ENCODE results near the gene ADARB1. TPM values are rescaled to one million over a fixed set of nuclear protein-coding genes. Genes with fewer than 3 reads are reported as not detected.

The ADARB1 gene
- total and polyA plus RNA-seq, 2 experiments from 2014 or later: 4.8 to 14.8 TPM

GRCh38 chr21:45259206-45259840, 184.9 kb downstream of the ADARB1 start:
- ATAC-seq: no peak
- Histone ChIP-seq H3K27me3 (ENCODE audit: insufficient read depth) (no peaks in the 10 kb centered on the region), H2AFZ (no peak overlapping the region), H4K20me1 (replicated peaks; ENCODE audit: insufficient read depth) (no peaks in the 10 kb centered on the region; the same call in none of the 2 replicates), H3K9me2 (ENCODE audit: insufficient read depth) (no peaks in the 10 kb centered on the region), H3K4me3 (no peak overlapping the region), H3K4me2 (no peak overlapping the region), H3K36me3 (ENCODE audit: insufficient read depth) (0 out of 2 replicates have a peak, but pooled peaks cover 3% of the 10 kb centered on the region), H3F3A (replicated peaks; ENCODE audit: low read depth) (0 out of 2 replicates have a peak, but pooled peaks cover 2% of the 10 kb centered on the region), H3K27ac (ENCODE audit: low read depth) (no peak overlapping the region), H3K79me2 (replicated peaks; ENCODE audit: insufficient read depth) (no peaks in the 10 kb centered on the region), H3K4me1 (ENCODE audit: insufficient read depth) (no peaks in the 10 kb centered on the region)
- Mint-ChIP-seq H3K27ac (no peak overlapping the region), H3K36me3 (ENCODE audit: low read depth) (peaks cover 14% of the 10 kb centered on the region), H3K9me3 (no peaks in the 10 kb centered on the region), H3K4me1 (no peaks in the 10 kb centered on the region), H3K4me3 (no peak overlapping the region), H3K27me3 (ENCODE audit: insufficient read depth, low read depth, poor library complexity) (peaks cover 11% of the 10 kb centered on the region)
- no peak for DNase-seq (ENCODE audit: low spot score)
- TF ChIP-seq ETS1 (IDR thresholded peaks at IDR 0.05) (no peak), NANOG (IDR thresholded peaks at IDR 0.05; ENCODE audit: borderline replicate concordance) (no peak), EZH2phosphoT487 (IDR thresholded peaks at IDR 0.05; ENCODE audit: unreplicated experiment) (no peak), EZH2 (IDR thresholded peaks at IDR 0.05; ENCODE audit: low read depth, unreplicated experiment) (no peak), ZNF114 (CRISPR knock-in tag; IDR thresholded peaks at IDR 0.05) (no peak), ZNF462 (CRISPR knock-in tag; IDR thresholded peaks at IDR 0.05) (no peak), CTCF (conservative IDR thresholded peaks at IDR 0.05; ENCODE audit: low read depth in 2 of 2) (no peak), REST (IDR thresholded peaks at IDR 0.05; ENCODE audit: unreplicated experiment) (no peak), STAT1 (IDR thresholded peaks at IDR 0.05; ENCODE audit: unreplicated experiment) (no peak), ZNF331 (CRISPR knock-in tag; IDR thresholded peaks at IDR 0.05; ENCODE audit: low read depth) (no peak), JUNB (IDR thresholded peaks at IDR 0.05; ENCODE audit: unreplicated experiment) (no peak)
